ENCODE results near the gene TSACC. TPM values are rescaled to one million over a fixed set of nuclear protein-coding genes. Genes with fewer than 3 reads are reported as not detected.

TSACC gene
- total and polyA plus RNA-seq, 2 of the 8 experiments (the other 6 are each of a cell fraction or from before 2014, with no cell fraction given) = 1.0 to 5.0 TPM

DNA sequence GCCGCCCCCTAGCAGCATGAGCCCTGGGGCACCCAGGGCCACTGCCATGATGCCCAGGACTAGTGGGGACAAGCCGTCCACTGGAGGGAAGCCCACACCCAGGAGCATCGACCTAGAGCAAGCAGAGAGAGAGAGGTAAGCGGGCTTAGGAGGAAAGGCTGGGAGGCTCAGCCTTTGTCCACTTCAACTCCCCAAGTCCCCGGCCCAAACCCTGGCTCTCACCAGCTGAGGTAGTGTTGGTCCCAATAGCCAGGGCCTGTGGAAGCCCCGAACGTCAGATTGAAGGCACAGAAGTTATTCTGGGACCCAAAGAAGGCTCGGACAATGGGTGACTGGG lies 45.3 kb upstream of the TSACC start:
- Histone ChIP-seq H3K36me3 (ENCODE audit: control insufficient read depth in 2 of 4, insufficient read depth in 4 of 4, low read length in 3 of 4) (peaks cover 0 to 7% (median 0%) of the 10 kb centered on the region in 4 experiments; a peak in 2 of 8 replicates), H3K4me3 (ENCODE audit: extremely low read depth in 1 of 4, insufficient read depth in 2 of 4, low read depth in 3 of 4, low read length in 4 of 4) (no peak overlapping the region), H2BK15ac (ENCODE audit: low read length) (no peak overlapping the region), H2BK120ac (replicated peaks; ENCODE audit: low read depth, low read length) (no peak overlapping the region), H4K20me1 (replicated peaks in 1 of 2; ENCODE audit: control insufficient read depth in 1 of 2, insufficient read depth in 2 of 2, low read length in 2 of 2) (peaks cover 0 to 3% of the 10 kb centered on the region in 2 experiments), H3K23me2 (ENCODE audit: low read depth, low read length) (peaks cover 7% of the 10 kb centered on the region; the same call in 1 of the 2 replicates), H3K9ac (replicated peaks in 1 of 4; ENCODE audit: extremely low read depth in 1 of 4, low read depth in 3 of 4, low read length in 3 of 4) (no peak overlapping the region), H3K4ac (replicated peaks; ENCODE audit: insufficient read length, low read depth, low read length) (no peak overlapping the region), H3K27me3 (replicated peaks in 1 of 4; ENCODE audit: control insufficient read depth in 3 of 4, extremely low read depth in 1 of 4, insufficient read depth in 3 of 4, low read length in 3 of 4) (no peaks in the 10 kb centered on the region), H3K4me2 (ENCODE audit: insufficient read depth in 1 of 2, low read depth in 2 of 2, low read length in 2 of 2) (no peak overlapping the region), H3K27ac (ENCODE audit: low read depth, low read length) (no peak overlapping the region), H2BK12ac (ENCODE audit: low read depth, low read length) (no peak overlapping the region), H3K23ac (ENCODE audit: insufficient read length) (no peak overlapping the region), H2AFZ (ENCODE audit: low read length) (no peak overlapping the region), H3K56ac (replicated peaks; ENCODE audit: insufficient read length, low read depth, low read length) (no peak overlapping the region), H3K4me1 (replicated peaks in 1 of 4; ENCODE audit: control insufficient read depth in 3 of 4, insufficient read depth in 4 of 4, low read length in 3 of 4) (peaks cover 0 to 12% (median 4%) of the 10 kb centered on the region in 4 experiments; a peak in 3 of 7 replicates), H4K5ac (ENCODE audit: insufficient read length, low read depth, low read length) (no peak overlapping the region), H2BK5ac (ENCODE audit: low read depth, low read length) (no peak overlapping the region), H2AK5ac (ENCODE audit: low read depth, low read length) (no peak overlapping the region), H3K18ac (ENCODE audit: extremely low read depth, low read length) (no peak overlapping the region), H4K91ac (replicated peaks; ENCODE audit: insufficient read length, low read length) (no peak overlapping the region), H4K8ac (ENCODE audit: extremely low read depth, insufficient read depth, low read length) (no peak overlapping the region), H3K9me3 (ENCODE audit: insufficient read depth in 2 of 2, low read depth in 1 of 2, low read length in 1 of 2) (no peaks in the 10 kb centered on the region), H3K14ac (ENCODE audit: insufficient read length) (no peak overlapping the region), H3K79me1 (ENCODE audit: low read depth, low read length) (0 out of 2 replicates have a peak, but pooled peaks cover 3% of the 10 kb centered on the region), H3K79me2 (ENCODE audit: control insufficient read depth in 1 of 2, insufficient read depth in 2 of 2, low read length in 2 of 2) (no peaks in the 10 kb centered on the region), H2BK20ac (ENCODE audit: low read length) (no peak overlapping the region)
- ChIA-PET CTCF (ENCODE audit: partially characterized antibody) (interaction anchor here (0.6 to 1.4 kb wide), 2 partner anchors 25 to 54 kb away, joined by 4 read pairs; no protein-coding TSS in a partner anchor), POLR2A (ENCODE audit: partially characterized antibody) (interaction anchor here (0.9 to 16.5 kb wide), 2 partner anchors 10 to 14 kb away, joined by 4 to 221 read pairs; partner anchors contain the start of genes SMG5 and TMEM79)
- FAIRE-seq (no peak), DNase-seq (ENCODE audit: low read depth in 1 of 2, low spot score in 2 of 2) (no peak)
- TF ChIP-seq SIN3A (conservative IDR thresholded peaks at IDR 0.05 in 1 of 2, IDR thresholded peaks at IDR 0.05 in 1 of 2; ENCODE audit: low read depth in 1 of 2, low read length in 2 of 2) (no peak), JUND (IDR thresholded peaks at IDR 0.05; ENCODE audit: low read length) (no peak), ZNF274 (IDR thresholded peaks at IDR 0.05; ENCODE audit: borderline replicate concordance, extremely low read depth, low read length) (no peak), SP1 (IDR thresholded peaks at IDR 0.05; ENCODE audit: low read depth, low read length) (no peak)
- WGBS, 2 experiments (ENCODE audit: extremely low coverage in 1 of 2, insufficient coverage in 1 of 2, insufficient read length in 1 of 2, insufficient replicate concordance in 2 of 2, low coverage in 1 of 2, low lambda C conversion rate in 2 of 2, missing lambda C conversion rate in 1 of 2) = 92% methylated on average over 6 of the region's 8 CpGs; no CpG with 5 or more reads in 1 of the 2 experiments

Data from H1 (cell line).